Stimulated activated CD4-positive, alpha-beta T cell treated with anti-CD3 and anti-CD28 coated beads, Interleukin-1b, Interleukin-23, amount 100 ng/mL, for 4 hours (primary cell): ENCODE results near the gene NPTXR.

Source experiments
- DNase-seq, 2 donors: peaks; one replicate each; pipeline ENCODE4 v3.0.0-alpha.2; 2020; ENCODE audit warnings: low read depth in 2 of 2

Gene NPTXR

GRCh38 chr22:38799265-38800002 lies 44.4 kb downstream of the NPTXR start:
- DNase-seq = no peak

GRCh38 chr22:38798496-38798895 lies 45.3 kb downstream of the NPTXR start:
- no peak for DNase-seq

- no peak for DNase-seq
Observed at GRCh38 chr22:38796262-38796957, 47.4 kb downstream of the NPTXR start.

- DNase-seq = no peak
Observed at GRCh38 chr22:38795569-38795968, 48.3 kb downstream of the NPTXR start.

GRCh38 chr22:38793721-38794466 lies 49.9 kb downstream of the NPTXR start, which contains the start of gene DNAL4:
DNAL4 (minus strand) TSS chr22:38794143; CDS start chr22:38782731, 11,412 bp downstream.
- DNase-seq = peak; percentile 77 to 84

- no peak for DNase-seq
Observed at GRCh38 chr22:38793317-38793716, 50.5 kb downstream of the NPTXR start.

GRCh38 chr22:38792833-38793232 lies 51.0 kb downstream of the NPTXR start:
- no peak for DNase-seq

GRCh38 chr22:38789606-38790005 lies 54.2 kb downstream of the NPTXR start:
- no peak for DNase-seq

GRCh38 chr22:38788846-38789245 lies 55.0 kb downstream of the NPTXR start:
- no peak for DNase-seq

GRCh38 chr22:38788021-38788816 lies 55.6 kb downstream of the NPTXR start:
- no peak for DNase-seq

- no peak for DNase-seq
Observed at GRCh38 chr22:38786631-38787030, 57.2 kb downstream of the NPTXR start.

- no peak for DNase-seq
Observed at GRCh38 chr22:38784856-38785255, 59.0 kb downstream of the NPTXR start.

GRCh38 chr22:38784035-38784434 lies 59.8 kb downstream of the NPTXR start:
- DNase-seq = no peak

GRCh38 chr22:38783095-38783615 lies 60.7 kb downstream of the NPTXR start:
- DNase-seq = no peak

- no peak for DNase-seq
Observed at GRCh38 chr22:38782402-38783094, 61.3 kb downstream of the NPTXR start.

- no peak for DNase-seq
Observed at GRCh38 chr22:38781033-38781432, 62.8 kb downstream of the NPTXR start.

GRCh38 chr22:38777087-38777671 lies 66.6 kb downstream of the NPTXR start:
- no peak for DNase-seq

- no peak for DNase-seq
Observed at GRCh38 chr22:38776086-38776485, 67.7 kb downstream of the NPTXR start.

- DNase-seq = no peak
Observed at GRCh38 chr22:38775656-38776055, 68.2 kb downstream of the NPTXR start.

- DNase-seq = no peak
Observed at GRCh38 chr22:38774496-38775166, 69.2 kb downstream of the NPTXR start.
